Measurements from ENCODE around the gene FASN. TPM values are rescaled to one million over a fixed set of nuclear protein-coding genes. Genes with fewer than 3 reads are reported as not detected.

Gene FASN
- polyA plus RNA-seq, 1 of the 3 experiments (the other 2 are of a cell fraction) = 55.1 TPM

GRCh38 chr17:82124101-82124500 lies 26.1 kb upstream of the FASN start:
- H4K20me1 ChIP-seq (ENCODE audit: insufficient read depth) = no peaks in the 10 kb centered on the region
- TF ChIP-seq NRF1 (IDR thresholded peaks at IDR 0.05; ENCODE audit: low read depth, low read length) (no peak), FOXM1 (IDR thresholded peaks at IDR 0.05; ENCODE audit: low read depth) (no peak), ZBTB33 (IDR thresholded peaks at IDR 0.05; ENCODE audit: borderline replicate concordance, low read depth) (no peak), TCF12 (IDR thresholded peaks at IDR 0.05) (no peak), CHD2 (IDR thresholded peaks at IDR 0.05; ENCODE audit: low read length, partially characterized antibody) (no peak), TEAD4 (IDR thresholded peaks at IDR 0.05; ENCODE audit: borderline replicate concordance, insufficient read depth) (no peak), PBX3 (IDR thresholded peaks at IDR 0.05) (no peak), TAF1 (IDR thresholded peaks at IDR 0.05; ENCODE audit: borderline replicate concordance, low read depth, low read length) (no peak), JUND (IDR thresholded peaks at IDR 0.05) (no peak), ELF1 (IDR thresholded peaks at IDR 0.05) (no peak), EZH2phosphoT487 (IDR thresholded peaks at IDR 0.05; ENCODE audit: borderline replicate concordance, low read depth) (no peak), EP300 (IDR thresholded peaks at IDR 0.05; ENCODE audit: borderline replicate concordance in 1 of 2, low read depth in 1 of 2, low read length in 1 of 2) (no peak), USF1 (IDR thresholded peaks at IDR 0.05; ENCODE audit: borderline replicate concordance, low read depth) (no peak), CTCF (IDR thresholded peaks at IDR 0.05) (no peak), FOXJ3 (CRISPR knock-in tag; IDR thresholded peaks at IDR 0.05) (no peak), RAD21 (IDR thresholded peaks at IDR 0.05; ENCODE audit: low read length) (no peak)
- peaks cover 8 to 24% of the 10 kb centered on the region in 2 experiments for H3K36me3 ChIP-seq (replicated peaks in 1 of 2; ENCODE audit: control insufficient read depth in 1 of 2, insufficient read depth in 2 of 2, low read length in 1 of 2)
- H3K79me2 ChIP-seq (ENCODE audit: insufficient read depth) = 0 out of 2 replicates have a peak, but pooled peaks cover 3% of the 10 kb centered on the region
- ChIA-PET POLR2A (interaction anchor here (0.6 kb wide), 1 partner anchor 14 kb away, joined by 4 read pairs; no protein-coding TSS in a partner anchor), CTCF (interaction anchor here (0.9 to 1.1 kb wide), 3 partner anchors 17 to 1165 kb away, joined by 3 to 4 read pairs (median 3); no protein-coding TSS in a partner anchor)
- H3K4me1 ChIP-seq (ENCODE audit: control insufficient read depth in 1 of 2, insufficient read depth in 2 of 2, low read depth in 1 of 2, low read length in 1 of 2) = peaks cover 0 to 7% of the 10 kb centered on the region in 2 experiments; a peak in 1 of 4 replicates
- DNase-seq = no peak
- H2AFZ ChIP-seq (ENCODE audit: low read depth) = no peak overlapping the region
- no peaks in the 10 kb centered on the region for H3F3A ChIP-seq (replicated peaks; ENCODE audit: insufficient read depth)
- 91% methylated on average over 4 of the region's 4 CpGs for whole genome bisulfite sequencing (ENCODE audit: low lambda C conversion rate)
- no peaks in the 10 kb centered on the region for H3K9me3 ChIP-seq
- H3K27ac ChIP-seq (ENCODE audit: low read depth in 2 of 2, low read length in 1 of 2) = no peak overlapping the region
- H3K27me3 ChIP-seq (ENCODE audit: insufficient read depth) = no peaks in the 10 kb centered on the region
- H3K9me2 ChIP-seq = no peaks in the 10 kb centered on the region
- H3K4me2 ChIP-seq = no peak overlapping the region
- H3K9ac ChIP-seq = no peak overlapping the region
- H3K4me3 ChIP-seq (ENCODE audit: low read depth in 2 of 2, low read length in 1 of 2) = no peak overlapping the region
